ENCODE data around the gene STAC3. TPM values are rescaled to one million over a fixed set of nuclear protein-coding genes. Genes with fewer than 3 reads are reported as not detected.
A peak's percentile ranks its signal among the peaks of the same experiment; 100 is the strongest.

Gene STAC3
- total RNA-seq, 1 donor from 2014 or later: 0.75 TPM

DNA sequence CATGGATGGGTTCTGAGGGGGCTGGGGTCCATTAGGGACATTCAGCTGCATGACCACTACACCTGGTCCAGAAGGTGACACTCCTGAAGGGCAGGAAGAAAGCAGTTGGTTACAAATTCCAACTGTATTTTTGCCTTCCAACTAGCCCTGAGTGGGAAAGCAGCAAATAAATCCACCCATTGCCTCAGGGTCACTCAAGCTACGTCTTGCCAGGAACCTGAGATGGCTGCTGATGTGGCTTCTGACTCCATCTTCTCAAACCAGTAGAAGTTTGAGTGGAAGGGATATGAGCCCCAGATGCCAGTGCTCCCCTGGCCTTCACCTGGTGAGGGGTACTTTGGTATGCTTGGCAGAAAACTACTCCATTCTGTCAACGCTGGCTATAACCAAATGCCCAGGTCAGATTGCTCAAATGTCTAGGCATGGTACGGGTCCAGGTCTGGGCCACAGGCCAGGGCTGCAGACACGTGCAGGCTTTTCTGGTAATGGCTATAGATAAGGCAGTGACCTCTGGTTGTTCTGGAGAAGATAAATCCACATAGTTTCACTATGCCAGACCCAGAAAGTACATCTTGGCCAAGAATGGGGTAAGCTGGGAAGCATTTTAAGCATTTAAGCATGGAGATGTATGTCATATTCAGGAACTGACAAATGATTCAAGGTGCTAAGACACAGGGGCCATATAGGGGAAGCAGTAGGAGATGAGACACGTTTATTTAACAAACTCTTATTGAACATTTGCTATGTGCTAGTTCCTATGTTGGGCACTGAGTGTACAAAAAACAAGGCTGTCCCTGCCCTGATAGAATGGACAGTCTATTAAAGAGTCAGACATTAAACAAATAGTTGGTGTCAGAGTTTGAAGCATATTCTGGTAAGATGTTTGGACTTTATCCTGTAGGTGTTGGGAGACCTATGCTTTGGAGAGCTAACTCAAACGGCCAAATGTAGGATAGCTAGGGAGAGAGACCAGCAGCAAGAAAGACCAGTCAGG, 8.3 kb upstream of the STAC3 start:
- H3K27me3 ChIP-seq (ENCODE audit: insufficient read depth, low read length): no peaks in the 10 kb centered on the region
- H3K27ac ChIP-seq (ENCODE audit: low read depth, low read length): no peak overlapping the region
- no peak overlapping the region for H3K27ac Mint-ChIP-seq (ENCODE audit: unreplicated experiment)
- no peak overlapping the region for H3K4me3 Mint-ChIP-seq (ENCODE audit: unreplicated experiment)
- H3K27me3 Mint-ChIP-seq (ENCODE audit: low read depth, unreplicated experiment): peaks cover 2% of the 10 kb centered on the region
- H3K9me3 Mint-ChIP-seq (ENCODE audit: unreplicated experiment): no peaks in the 10 kb centered on the region
- H3K79me2 ChIP-seq (ENCODE audit: insufficient read depth, low read length): no peaks in the 10 kb centered on the region
- H3K4me3 ChIP-seq (ENCODE audit: insufficient read depth, low read depth, low read length): no peak overlapping the region
- H3K36me3 ChIP-seq (ENCODE audit: insufficient read depth, low read length): peaks cover 20% of the 10 kb centered on the region
- H4K20me1 ChIP-seq (ENCODE audit: insufficient read depth, low read length): no peaks in the 10 kb centered on the region
- H3K36me3 Mint-ChIP-seq (ENCODE audit: low read depth, unreplicated experiment): peaks cover 9% of the 10 kb centered on the region
- H3K4me1 Mint-ChIP-seq (ENCODE audit: low read depth, unreplicated experiment): peaks cover 8% of the 10 kb centered on the region
- DNase-seq (ENCODE audit: low read depth) (peak; percentile 71), FAIRE-seq (no peak)
- no peak overlapping the region for H2AFZ ChIP-seq (ENCODE audit: low read depth, low read length)
- no peaks in the 10 kb centered on the region for H3K9me3 ChIP-seq (ENCODE audit: insufficient read depth, low read depth, low read length)
- TF ChIP-seq, protein P1, sequence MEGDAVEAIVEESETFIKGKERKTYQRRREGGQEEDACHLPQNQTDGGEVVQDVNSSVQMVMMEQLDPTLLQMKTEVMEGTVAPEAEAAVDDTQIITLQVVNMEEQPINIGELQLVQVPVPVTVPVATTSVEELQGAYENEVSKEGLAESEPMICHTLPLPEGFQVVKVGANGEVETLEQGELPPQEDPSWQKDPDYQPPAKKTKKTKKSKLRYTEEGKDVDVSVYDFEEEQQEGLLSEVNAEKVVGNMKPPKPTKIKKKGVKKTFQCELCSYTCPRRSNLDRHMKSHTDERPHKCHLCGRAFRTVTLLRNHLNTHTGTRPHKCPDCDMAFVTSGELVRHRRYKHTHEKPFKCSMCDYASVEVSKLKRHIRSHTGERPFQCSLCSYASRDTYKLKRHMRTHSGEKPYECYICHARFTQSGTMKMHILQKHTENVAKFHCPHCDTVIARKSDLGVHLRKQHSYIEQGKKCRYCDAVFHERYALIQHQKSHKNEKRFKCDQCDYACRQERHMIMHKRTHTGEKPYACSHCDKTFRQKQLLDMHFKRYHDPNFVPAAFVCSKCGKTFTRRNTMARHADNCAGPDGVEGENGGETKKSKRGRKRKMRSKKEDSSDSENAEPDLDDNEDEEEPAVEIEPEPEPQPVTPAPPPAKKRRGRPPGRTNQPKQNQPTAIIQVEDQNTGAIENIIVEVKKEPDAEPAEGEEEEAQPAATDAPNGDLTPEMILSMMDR (IDR thresholded peaks at IDR 0.05; ENCODE audit: insufficient read depth, low read depth, low read length): no peak
- no peak for TF ChIP-seq EZH2 (IDR thresholded peaks at IDR 0.05; ENCODE audit: insufficient read depth, low read length)
- no peak overlapping the region for H3K9ac ChIP-seq (ENCODE audit: low read length)
- no peak overlapping the region for H3K4me2 ChIP-seq (ENCODE audit: low read length)
- no peaks in the 10 kb centered on the region for H3K4me1 ChIP-seq (ENCODE audit: insufficient read depth, low read length)

DNA sequence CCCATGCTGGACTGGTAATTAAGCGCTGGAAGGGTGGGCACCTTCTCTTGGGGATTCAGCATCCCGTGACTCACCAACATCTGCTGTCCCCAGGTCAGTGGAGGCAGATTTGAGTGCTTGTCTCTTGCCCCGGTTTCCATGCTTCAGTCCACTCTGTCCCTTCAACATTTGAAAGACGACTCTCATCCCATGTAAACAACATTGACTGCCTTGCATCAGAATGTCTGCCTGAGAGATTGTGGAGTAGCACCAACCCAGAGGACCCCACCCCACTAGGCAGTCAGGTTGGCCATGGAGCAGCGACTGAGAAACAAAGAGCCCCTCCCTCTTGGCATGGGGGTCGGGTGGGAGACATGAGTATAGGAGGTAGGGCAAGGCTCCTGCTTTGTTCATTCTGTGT, 4.9 kb upstream of the STAC3 start:
- Mint-ChIP-seq H3K36me3 (ENCODE audit: low read depth, unreplicated experiment) (peaks cover 15% of the 10 kb centered on the region), H3K4me1 (ENCODE audit: low read depth, unreplicated experiment) (peaks cover 6% of the 10 kb centered on the region), H3K27ac (ENCODE audit: unreplicated experiment) (no peak overlapping the region), H3K9me3 (ENCODE audit: unreplicated experiment) (no peaks in the 10 kb centered on the region), H3K27me3 (ENCODE audit: low read depth, unreplicated experiment) (peaks cover 2% of the 10 kb centered on the region), H3K4me3 (ENCODE audit: unreplicated experiment) (no peak overlapping the region)
- Histone ChIP-seq H3K79me2 (ENCODE audit: insufficient read depth, low read length) (no peaks in the 10 kb centered on the region), H3K9me3 (ENCODE audit: insufficient read depth, low read depth, low read length) (no peaks in the 10 kb centered on the region), H4K20me1 (ENCODE audit: insufficient read depth, low read length) (no peaks in the 10 kb centered on the region), H3K27me3 (ENCODE audit: insufficient read depth, low read length) (no peaks in the 10 kb centered on the region), H3K9ac (ENCODE audit: low read length) (no peak overlapping the region), H3K27ac (ENCODE audit: low read depth, low read length) (no peak overlapping the region), H3K4me2 (ENCODE audit: low read length) (no peak overlapping the region), H3K4me3 (ENCODE audit: insufficient read depth, low read depth, low read length) (no peak overlapping the region), H3K36me3 (ENCODE audit: insufficient read depth, low read length) (peaks cover 14% of the 10 kb centered on the region), H2AFZ (ENCODE audit: low read depth, low read length) (no peak overlapping the region), H3K4me1 (ENCODE audit: insufficient read depth, low read length) (no peaks in the 10 kb centered on the region)
- no peak for DNase-seq (ENCODE audit: low read depth)
- TF ChIP-seq, protein P1 (IDR thresholded peaks at IDR 0.05; ENCODE audit: insufficient read depth, low read depth, low read length): no peak
- TF ChIP-seq EZH2 (IDR thresholded peaks at IDR 0.05; ENCODE audit: insufficient read depth, low read length): no peak
- FAIRE-seq: no peak

Data from astrocyte (in vitro differentiated cells and primary cell).